Natural killer cell (primary cell): ENCODE data around the gene SNX9. TPM values are rescaled to one million over a fixed set of nuclear protein-coding genes. Genes with fewer than 3 reads are reported as not detected.

Source experiments
- ATAC-seq, 3 donors: fragments of 150-1000 bp in 2 of 3; fragments of 200-7000 bp in 1 of 3; cut with Tn5 transposase; 1 replicate in 1 of 3; 2 replicates in 2 of 3; pipeline ENCODE4 v1.10.0; 2021; ENCODE audit warnings: mild to moderate bottlenecking in 2 of 3, moderate library complexity in 2 of 3
- DNase-seq, 2 donors: peaks; one replicate each; pipeline versions ENCODE4 v3.0.0 to v3.0.0-alpha.2; 2013 to 2021; ENCODE audit warnings: mixed read lengths in 1 of 2
- H3K27ac ChIP-seq: one replicate; pipeline ENCODE4 v1.5.1; 2013; ENCODE audit warnings: mild to moderate bottlenecking, low read length
- H3K27me3 ChIP-seq: one replicate; pipeline ENCODE4 v1.6.1; 2013; ENCODE audit warnings: low read length; ENCODE audit not compliant: control insufficient read depth, insufficient read depth
- H3K36me3 ChIP-seq: one replicate; pipeline ENCODE4 v1.6.1; 2013; ENCODE audit warnings: low read length; ENCODE audit not compliant: control insufficient read depth, insufficient read depth
- H3K4me1 ChIP-seq: one replicate; pipeline ENCODE4 v1.6.1; 2013; ENCODE audit warnings: low read length; ENCODE audit not compliant: control insufficient read depth, insufficient read depth
- H3K4me3 ChIP-seq: one replicate; pipeline ENCODE4 v1.5.1; 2013; ENCODE audit warnings: low read length
- H3K9me3 ChIP-seq: one replicate; pipeline ENCODE4 v1.6.1; 2013; ENCODE audit warnings: low read length; ENCODE audit not compliant: control insufficient read depth, insufficient read depth
- H3K27ac Mint-ChIP-seq, 2 donors: one replicate each; pipeline ENCODE4 v1.8.0; 2022; ENCODE audit warnings: mild to moderate bottlenecking in 2 of 2, mixed read lengths in 2 of 2, moderate library complexity in 1 of 2
- H3K27me3 Mint-ChIP-seq, 2 donors: one replicate each; pipeline ENCODE4 v1.8.0; 2022; ENCODE audit warnings: low read depth in 2 of 2, mixed read lengths in 2 of 2
- H3K36me3 Mint-ChIP-seq: one replicate; pipeline ENCODE4 v1.8.0; 2022; ENCODE audit warnings: mixed read lengths
- H3K4me1 Mint-ChIP-seq, 2 donors: one replicate each; pipeline ENCODE4 v1.8.0; 2022; ENCODE audit warnings: mixed read lengths in 2 of 2
- H3K4me3 Mint-ChIP-seq: one replicate; pipeline ENCODE4 v1.8.0; 2022; ENCODE audit warnings: mild to moderate bottlenecking, moderate library complexity, mixed read lengths
- H3K9me3 Mint-ChIP-seq, 2 donors: one replicate each; pipeline ENCODE4 v1.8.0; 2022; ENCODE audit warnings: mixed read lengths in 2 of 2
- CTCF ChIP-seq: fragments of 200-600 bp; IDR thresholded peaks from one replicate; pipeline ENCODE4 v1.8.0; 2022; ENCODE audit warnings: antibody characterized with exemption
- WGBS: methylation state at CpG from one replicate; pipeline ENCODE4 v1.1.7; 2013; ENCODE audit warnings: missing lambda C conversion rate; ENCODE audit not compliant: insufficient coverage; 5-methylcytosine and 5-hydroxymethylcytosine counted together
- intact Hi-C: fragments of 100-400 bp; cut with micrococcal nuclease; formaldehyde crosslinking; loops from one replicate; pipeline ENCODE4 v1.14.2; 2022
- total RNA-seq, 4 donors: library from RNA; stranded (reverse); fragments of 120-200 nt in 1 of 4; gene quantifications; one replicate each; pipeline versions ENCODE4 v1.2.3 to v1.2.4, GENCODE V29; 2013 to 2022

Gene SNX9
- total RNA-seq, 3 donors from 2014 or later (not counting 1 experiment from before 2014, with no cell fraction given): 6.0 to 9.7 (median 7.3) TPM

DNA sequence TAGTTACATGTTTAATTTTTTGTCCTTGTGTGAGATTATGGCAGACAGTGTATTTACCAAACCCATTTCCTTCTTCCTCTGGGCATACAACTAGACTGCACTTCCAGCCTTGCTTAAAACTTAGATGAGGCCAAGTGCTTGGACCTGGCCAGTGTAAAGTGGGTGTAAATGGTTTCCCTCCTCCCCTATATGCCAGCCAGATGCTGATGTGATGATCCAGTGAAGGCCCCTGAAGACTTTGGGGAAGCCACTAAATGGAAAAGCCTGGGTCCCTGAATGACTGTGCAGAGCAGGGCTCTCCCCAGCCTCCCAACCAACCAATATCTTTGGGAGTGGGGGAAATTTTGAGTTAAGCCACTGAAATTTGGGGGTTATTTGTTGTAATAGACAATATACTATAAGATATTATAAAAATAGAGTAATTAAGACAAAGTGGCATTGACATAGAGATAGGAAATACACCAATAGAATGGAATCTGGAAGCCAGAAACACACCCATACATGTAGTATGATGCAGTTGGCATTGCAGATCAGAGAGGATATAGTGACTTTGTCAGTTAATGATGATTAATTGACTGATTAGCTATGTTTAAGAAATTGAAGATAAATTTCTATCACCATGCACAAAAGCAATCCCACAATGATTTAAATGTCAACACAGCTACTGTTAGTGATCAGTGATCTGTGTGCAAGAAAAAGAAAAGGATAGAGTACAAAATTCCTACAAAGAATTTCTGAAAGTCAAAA, 10.4 kb upstream of the SNX9 start:
- H3K4me1 ChIP-seq: peaks cover 4% of the 10 kb centered on the region
- H3K27me3 ChIP-seq: no peaks in the 10 kb centered on the region
- Mint-ChIP-seq H3K27me3 (peaks cover 13 to 46% of the 10 kb centered on the region in 2 donors), H3K36me3 (peaks cover 8% of the 10 kb centered on the region), H3K4me3 (no peak overlapping the region), H3K27ac (no peak overlapping the region), H3K9me3 (no peaks in the 10 kb centered on the region), H3K4me1 (no peaks in the 10 kb centered on the region)
- peaks cover 4% of the 10 kb centered on the region for H3K9me3 ChIP-seq
- H3K4me3 ChIP-seq: no peak overlapping the region
- intact Hi-C loops: no loop called here
- TF ChIP-seq CTCF: no peak
- DNase-seq: no peak
- H3K27ac ChIP-seq: no peak overlapping the region
- no peaks in the 10 kb centered on the region for H3K36me3 ChIP-seq
- no peak for ATAC-seq

DNA sequence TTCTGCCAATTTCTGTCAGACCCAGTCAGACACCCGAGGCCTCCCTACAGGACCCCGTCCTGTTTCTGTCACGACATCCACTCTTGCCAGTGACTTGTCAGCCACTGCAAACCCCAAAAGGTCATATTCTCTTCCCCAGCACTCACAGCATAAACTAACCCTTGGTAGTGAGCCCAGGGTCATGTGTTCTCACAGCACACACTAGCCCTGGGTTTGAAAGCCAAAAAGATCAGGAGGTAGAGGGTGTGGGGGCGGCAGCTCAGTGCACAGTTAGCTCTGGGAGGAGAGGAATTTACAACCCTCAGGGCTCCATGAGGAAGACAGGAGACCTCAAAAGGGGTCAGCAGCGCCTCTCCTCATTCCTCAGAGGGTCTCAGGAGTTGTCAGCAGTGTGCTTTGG, 9.9 kb upstream of the SNX9 start:
- Mint-ChIP-seq H3K4me3 (no peak overlapping the region), H3K9me3 (no peaks in the 10 kb centered on the region), H3K27ac (no peak overlapping the region), H3K27me3 (peaks cover 13 to 44% of the 10 kb centered on the region in 2 donors), H3K36me3 (peaks cover 8% of the 10 kb centered on the region), H3K4me1 (no peaks in the 10 kb centered on the region)
- DNase-seq (no peak), ATAC-seq (no peak)
- H3K4me3 ChIP-seq: no peak overlapping the region
- 91% methylated on average over 5 of the region's 5 CpGs for WGBS
- H3K36me3 ChIP-seq: no peaks in the 10 kb centered on the region
- H3K27me3 ChIP-seq: no peaks in the 10 kb centered on the region
- peaks cover 4% of the 10 kb centered on the region for H3K9me3 ChIP-seq
- no peak overlapping the region for H3K27ac ChIP-seq
- H3K4me1 ChIP-seq: peaks cover 4% of the 10 kb centered on the region
- no peak for TF ChIP-seq CTCF
- intact Hi-C loops: no loop called here

DNA sequence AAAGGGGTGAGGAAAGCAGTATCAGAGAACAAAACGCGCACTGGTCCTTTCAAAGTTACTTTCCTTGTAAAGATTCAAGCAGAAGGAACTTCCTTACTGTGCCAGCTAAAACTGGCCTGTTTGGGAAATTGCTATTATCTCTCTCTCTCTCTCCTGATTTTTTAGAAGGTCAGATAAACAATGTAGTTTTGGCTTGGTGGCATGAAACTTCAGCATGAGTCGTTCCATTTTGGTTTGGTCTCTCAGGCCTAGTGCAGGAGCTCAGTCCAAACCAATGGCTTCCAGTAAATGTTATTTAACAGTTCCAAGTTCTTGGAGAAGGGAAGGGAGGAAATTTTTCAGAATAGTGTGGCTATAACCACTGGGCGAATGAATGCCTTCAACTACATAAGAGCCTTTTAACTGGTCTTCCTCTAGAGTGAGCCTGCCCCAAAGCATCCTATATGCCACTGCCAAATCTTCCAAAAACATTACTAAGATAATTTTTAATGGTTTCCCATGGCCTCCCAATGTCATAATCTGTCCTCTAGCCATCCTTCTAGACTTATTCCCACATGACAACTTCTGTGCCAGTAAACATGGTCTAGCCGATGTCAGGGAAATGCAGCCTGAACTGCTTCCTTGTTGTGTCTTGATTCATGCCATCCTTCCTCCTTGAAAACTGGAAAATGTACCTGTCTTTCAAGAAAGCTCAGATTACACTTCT, 9.1 kb upstream of the SNX9 start:
- Histone ChIP-seq H3K4me1 (peaks cover 4% of the 10 kb centered on the region), H3K9me3 (no peaks in the 10 kb centered on the region), H3K4me3 (no peak overlapping the region), H3K36me3 (no peaks in the 10 kb centered on the region), H3K27ac (no peak overlapping the region), H3K27me3 (no peaks in the 10 kb centered on the region)
- TF ChIP-seq CTCF: no peak
- intact Hi-C loops: no loop called here
- Mint-ChIP-seq H3K36me3 (peaks cover under 1% of the 10 kb centered on the region), H3K27ac (no peak overlapping the region), H3K4me3 (no peak overlapping the region), H3K9me3 (no peaks in the 10 kb centered on the region), H3K27me3 (peaks cover 12 to 41% of the 10 kb centered on the region in 2 donors), H3K4me1 (no peaks in the 10 kb centered on the region)
- no peak for DNase-seq
- no peak for ATAC-seq
- 73% methylated on average over 5 of the region's 5 CpGs for WGBS
